WTC11 (cell line): ENCODE measurements around the gene LRRN3. TPM values are rescaled to one million over a fixed set of nuclear protein-coding genes. Genes with fewer than 3 reads are reported as not detected.

Source experiments
- ATAC-seq: fragments of 200-7000 bp; cut with Tn5 transposase; 2 replicates; pipeline ENCODE4 v1.10.0; 2021; ENCODE audit warnings: mild to moderate bottlenecking, moderate library complexity
- CTCF ChIA-PET: fragments of 300-600 bp; sonication (Branson Sonifier 250); formaldehyde crosslinking; loops from one replicate; lab custom pipeline; 2021; ENCODE audit warnings: antibody characterized with exemption; lab: Charles Lee
- POLR2A ChIA-PET: fragments of 350-600 bp; sonication (Branson Sonifier 250); formaldehyde crosslinking; loops from one replicate; lab custom pipeline; 2021; ENCODE audit warnings: antibody characterized with exemption; lab: Charles Lee
- DNase-seq: peaks from one replicate; pipeline ENCODE4 v3.0.0; 2021; ENCODE audit warnings: low spot score
- H3K27ac Mint-ChIP-seq: 2 replicates; pipeline ENCODE4 v1.8.0; 2021; ENCODE audit warnings: mixed read lengths
- H3K27me3 Mint-ChIP-seq: 2 replicates; pipeline ENCODE4 v1.8.0; 2021; ENCODE audit warnings: low read depth, mild to moderate bottlenecking, moderate library complexity, mixed read lengths
- H3K36me3 Mint-ChIP-seq: 2 replicates; pipeline ENCODE4 v1.8.0; 2021; ENCODE audit warnings: mixed read lengths
- H3K4me1 Mint-ChIP-seq: 2 replicates; pipeline ENCODE4 v1.8.0; 2022; ENCODE audit warnings: mixed read lengths
- H3K4me3 Mint-ChIP-seq: 2 replicates; pipeline ENCODE4 v1.8.0; 2021; ENCODE audit warnings: mild to moderate bottlenecking, moderate library complexity, mixed read lengths
- H3K9me3 Mint-ChIP-seq: 2 replicates; pipeline ENCODE4 v1.8.0; 2021; ENCODE audit warnings: mixed read lengths
- ATF1 ChIP-seq: sonication (generic); formaldehyde crosslinking; IDR thresholded peaks from 2 replicates; pipeline ENCODE4 v1.8.1; 2023; ENCODE audit warnings: mild to moderate bottlenecking, moderate library complexity, missing genetic modification reagents
- CREM ChIP-seq: sonication (generic); formaldehyde crosslinking; IDR thresholded peaks from 2 replicates; pipeline ENCODE4 v1.8.1; 2022; ENCODE audit warnings: mild to moderate bottlenecking, missing genetic modification reagents, moderate library complexity
- E2F1 ChIP-seq: sonication (generic); formaldehyde crosslinking; IDR thresholded peaks from 2 replicates; pipeline ENCODE4 v1.8.0; 2022; ENCODE audit warnings: mild to moderate bottlenecking, missing genetic modification reagents
- ELF4 ChIP-seq: sonication (generic); formaldehyde crosslinking; IDR thresholded peaks from 2 replicates; pipeline ENCODE4 v1.8.1; 2022; ENCODE audit warnings: low read depth, mild to moderate bottlenecking, moderate library complexity, missing genetic modification reagents
- ERG ChIP-seq: fragments of 250-450 bp; sonication (Bioruptor Pico); IDR thresholded peaks from 2 replicates; pipeline ENCODE4 v1.8.0; 2021; ENCODE audit warnings: mild to moderate bottlenecking
- ESRRA ChIP-seq: sonication (generic); formaldehyde crosslinking; IDR thresholded peaks from 2 replicates; pipeline ENCODE4 v1.8.1; 2022; ENCODE audit warnings: mild to moderate bottlenecking, missing genetic modification reagents, borderline replicate concordance
- ETV6 ChIP-seq: sonication (generic); formaldehyde crosslinking; IDR thresholded peaks from 2 replicates; pipeline ENCODE4 v1.8.1; 2022; ENCODE audit warnings: mild to moderate bottlenecking, missing genetic modification reagents
- FOXJ3 ChIP-seq: sonication (generic); formaldehyde crosslinking; IDR thresholded peaks from 2 replicates; pipeline ENCODE4 v1.9.0; 2021; ENCODE audit warnings: missing genetic modification reagents, mild to moderate bottlenecking, borderline replicate concordance
- HMGXB4 ChIP-seq: sonication (generic); formaldehyde crosslinking; IDR thresholded peaks from 2 replicates; pipeline ENCODE4 v1.8.1; 2023; ENCODE audit warnings: mild to moderate bottlenecking, moderate library complexity, missing genetic modification reagents
- IRF1 ChIP-seq: sonication (generic); formaldehyde crosslinking; IDR thresholded peaks from 2 replicates; pipeline ENCODE4 v1.8.0; 2023; ENCODE audit warnings: missing genetic modification reagents
- NR1H2 ChIP-seq: sonication (generic); formaldehyde crosslinking; IDR thresholded peaks from 2 replicates; pipeline ENCODE4 v1.9.0; 2021; ENCODE audit warnings: mild to moderate bottlenecking, moderate library complexity, missing genetic modification reagents
- SMAD4 ChIP-seq: sonication (generic); formaldehyde crosslinking; IDR thresholded peaks from 2 replicates; pipeline ENCODE4 v1.8.0; 2022; ENCODE audit warnings: mild to moderate bottlenecking, missing genetic modification reagents
- SOX15 ChIP-seq: fragments of 250-450 bp; sonication (Bioruptor Pico); IDR thresholded peaks from 2 replicates; pipeline ENCODE4 v1.9.0; 2021; ENCODE audit warnings: mild to moderate bottlenecking
- SP1 ChIP-seq: sonication (generic); formaldehyde crosslinking; conservative IDR thresholded peaks from 2 replicates; pipeline ENCODE4 v1.8.1; 2022; ENCODE audit warnings: missing genetic modification reagents
- USF2 ChIP-seq: sonication (generic); formaldehyde crosslinking; IDR thresholded peaks from 2 replicates; pipeline ENCODE4 v1.8.1; 2023; ENCODE audit warnings: mild to moderate bottlenecking, missing genetic modification reagents, moderate library complexity
- ZNF219 ChIP-seq: sonication (generic); formaldehyde crosslinking; IDR thresholded peaks from 2 replicates; pipeline ENCODE4 v1.8.0; 2023; ENCODE audit warnings: missing genetic modification reagents, mild to moderate bottlenecking, borderline replicate concordance
- ZNF317 ChIP-seq: sonication (generic); formaldehyde crosslinking; IDR thresholded peaks from 2 replicates; pipeline ENCODE4 v1.8.1; 2023; ENCODE audit warnings: low read depth, mild to moderate bottlenecking, moderate library complexity, missing genetic modification reagents, borderline replicate concordance
- ZSCAN18 ChIP-seq: fragments of 250-450 bp; sonication (Bioruptor Pico); IDR thresholded peaks from 2 replicates; pipeline ENCODE4 v2.1.2; 2022; ENCODE audit warnings: mild to moderate bottlenecking, moderate library complexity
- total RNA-seq: library from RNA; stranded (reverse); gene quantifications from 3 replicates; pipeline ENCODE4 v1.2.3, GENCODE V29; 2021
- TF ChIP-seq, protein P1 (sequence below): sonication (generic); formaldehyde crosslinking; IDR thresholded peaks from 2 replicates; pipeline ENCODE4 v1.8.1; 2022; ENCODE audit warnings: missing genetic modification reagents, borderline replicate concordance
- TF ChIP-seq, protein P2 (sequence below): fragments of 200-600 bp; IDR thresholded peaks from 2 replicates; pipeline ENCODE4 v1.8.0; 2022; ENCODE audit warnings: antibody characterized with exemption

LRRN3 gene
- total RNA-seq, 1 experiment from 2014 or later, result 0.70 TPM

DNA sequence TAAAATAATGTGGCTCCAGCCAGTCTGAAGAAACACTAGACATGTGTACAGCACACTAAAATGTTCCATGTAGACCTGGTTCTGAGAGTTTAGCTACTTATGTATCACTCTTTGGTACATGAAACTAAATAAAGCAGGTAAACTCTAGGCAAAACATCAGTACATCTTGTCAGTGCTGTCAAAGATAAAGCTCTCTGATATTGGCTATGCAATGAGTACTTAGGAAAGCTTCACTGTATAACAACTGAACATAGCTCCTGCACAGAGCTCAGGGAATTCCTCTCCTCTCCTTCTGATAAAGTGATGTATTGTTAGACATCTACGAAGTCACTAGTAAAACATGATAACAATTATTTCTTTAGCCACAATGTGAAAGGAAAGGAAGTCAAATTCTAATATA is 3.5 kb downstream of the LRRN3 start:
- no peak overlapping the region for H3K27ac Mint-ChIP-seq
- CTCF ChIA-PET, result no interaction called here
- no peak for ATAC-seq
- TF ChIP-seq ELF4 (CRISPR knock-in tag), result no peak
- TF ChIP-seq SP1, result no peak
- no peak for TF ChIP-seq HMGXB4 (CRISPR knock-in tag)
- TF ChIP-seq ETV6 (CRISPR knock-in tag), result no peak
- no peak for TF ChIP-seq ZNF219 (CRISPR knock-in tag)
- TF ChIP-seq, protein P1, sequence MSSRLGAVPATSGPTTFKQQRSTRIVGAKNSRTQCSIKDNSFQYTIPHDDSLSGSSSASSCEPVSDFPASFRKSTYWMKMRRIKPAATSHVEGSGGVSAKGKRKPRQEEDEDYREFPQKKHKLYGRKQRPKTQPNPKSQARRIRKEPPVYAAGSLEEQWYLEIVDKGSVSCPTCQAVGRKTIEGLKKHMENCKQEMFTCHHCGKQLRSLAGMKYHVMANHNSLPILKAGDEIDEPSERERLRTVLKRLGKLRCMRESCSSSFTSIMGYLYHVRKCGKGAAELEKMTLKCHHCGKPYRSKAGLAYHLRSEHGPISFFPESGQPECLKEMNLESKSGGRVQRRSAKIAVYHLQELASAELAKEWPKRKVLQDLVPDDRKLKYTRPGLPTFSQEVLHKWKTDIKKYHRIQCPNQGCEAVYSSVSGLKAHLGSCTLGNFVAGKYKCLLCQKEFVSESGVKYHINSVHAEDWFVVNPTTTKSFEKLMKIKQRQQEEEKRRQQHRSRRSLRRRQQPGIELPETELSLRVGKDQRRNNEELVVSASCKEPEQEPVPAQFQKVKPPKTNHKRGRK (CRISPR knock-in tag), result no peak
- TF ChIP-seq FOXJ3, result no peak
- TF ChIP-seq ATF1 (CRISPR knock-in tag), result no peak
- no peak for TF ChIP-seq E2F1 (CRISPR knock-in tag)
- TF ChIP-seq IRF1 (CRISPR knock-in tag), result no peak
- TF ChIP-seq ZSCAN18 (CRISPR knock-in tag), result no peak
- no peak for TF ChIP-seq CREM (CRISPR knock-in tag)
- no peak for TF ChIP-seq ESRRA (CRISPR knock-in tag)
- TF ChIP-seq ZNF317 (CRISPR knock-in tag), result no peak
- TF ChIP-seq USF2 (CRISPR knock-in tag), result no peak
- TF ChIP-seq SMAD4, result no peak
- TF ChIP-seq, protein P2, sequence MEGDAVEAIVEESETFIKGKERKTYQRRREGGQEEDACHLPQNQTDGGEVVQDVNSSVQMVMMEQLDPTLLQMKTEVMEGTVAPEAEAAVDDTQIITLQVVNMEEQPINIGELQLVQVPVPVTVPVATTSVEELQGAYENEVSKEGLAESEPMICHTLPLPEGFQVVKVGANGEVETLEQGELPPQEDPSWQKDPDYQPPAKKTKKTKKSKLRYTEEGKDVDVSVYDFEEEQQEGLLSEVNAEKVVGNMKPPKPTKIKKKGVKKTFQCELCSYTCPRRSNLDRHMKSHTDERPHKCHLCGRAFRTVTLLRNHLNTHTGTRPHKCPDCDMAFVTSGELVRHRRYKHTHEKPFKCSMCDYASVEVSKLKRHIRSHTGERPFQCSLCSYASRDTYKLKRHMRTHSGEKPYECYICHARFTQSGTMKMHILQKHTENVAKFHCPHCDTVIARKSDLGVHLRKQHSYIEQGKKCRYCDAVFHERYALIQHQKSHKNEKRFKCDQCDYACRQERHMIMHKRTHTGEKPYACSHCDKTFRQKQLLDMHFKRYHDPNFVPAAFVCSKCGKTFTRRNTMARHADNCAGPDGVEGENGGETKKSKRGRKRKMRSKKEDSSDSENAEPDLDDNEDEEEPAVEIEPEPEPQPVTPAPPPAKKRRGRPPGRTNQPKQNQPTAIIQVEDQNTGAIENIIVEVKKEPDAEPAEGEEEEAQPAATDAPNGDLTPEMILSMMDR, result no peak
- no peak for TF ChIP-seq NR1H2
- no peak for TF ChIP-seq ERG
- no peak for TF ChIP-seq SOX15 (CRISPR knock-in tag)
- peaks cover 13% of the 10 kb centered on the region for H3K27me3 Mint-ChIP-seq
- H3K36me3 Mint-ChIP-seq, result no peaks in the 10 kb centered on the region
- POLR2A ChIA-PET, result no interaction called here
- no peaks in the 10 kb centered on the region for H3K9me3 Mint-ChIP-seq
- H3K4me3 Mint-ChIP-seq, result no peak overlapping the region
- H3K4me1 Mint-ChIP-seq, result peaks cover 89% of the 10 kb centered on the region
- no peak for DNase-seq
